HEK293 (cell line): ENCODE measurements around the gene SLC25A22.

Source experiments
- CTCF ChIA-PET: fragments of 350-600 bp; formaldehyde crosslinking; extraction: SDS; loops from one replicate; lab custom pipeline; 2021; ENCODE audit warnings: antibody characterized with exemption; lab: Yijun Ruan, JAX
- POLR2A ChIA-PET: fragments of 300-600 bp; formaldehyde crosslinking; extraction: SDS; loops from one replicate; lab custom pipeline; 2020; ENCODE audit warnings: antibody characterized with exemption, inconsistent platforms; lab: Yijun Ruan, JAX
- H3K27ac ChIP-seq: fragments of 200-500 bp; sonication (Bioruptor generic); 2 replicates; pipeline ENCODE4 v1.5.1; 2014; ENCODE audit warnings: low read depth, low read length, control low read depth, inconsistent platforms; ENCODE audit errors: extremely low read depth
- H3K36me3 ChIP-seq, 2 experiments: fragments of 200-500 bp in 1 of 2; sonication (Bioruptor generic) in 1 of 2; 1 replicate in 1 of 2; 2 replicates in 1 of 2; pipeline ENCODE4 v1.5.1; 2014 to 2017; ENCODE audit warnings: inconsistent platforms in 2 of 2, low read length in 2 of 2; ENCODE audit not compliant: control insufficient read depth in 2 of 2, insufficient read depth in 1 of 2
- H3K4me1 ChIP-seq: fragments of 200-500 bp; sonication (Bioruptor generic); 2 replicates; pipeline ENCODE4 v1.5.1; 2014; ENCODE audit warnings: mild to moderate bottlenecking, low read length, inconsistent platforms; ENCODE audit not compliant: control insufficient read depth, insufficient read depth
- H3K4me3 ChIP-seq: 2 replicates; pipeline ENCODE4 v1.5.1; 2011; ENCODE audit warnings: low read depth, mild to moderate bottlenecking, control low read depth, low read length, moderate library complexity
- H3K9me3 ChIP-seq: fragments of 200-500 bp; sonication (Bioruptor generic); 2 replicates; pipeline ENCODE4 v1.5.1; 2014; ENCODE audit warnings: low read depth, low read length, inconsistent platforms; ENCODE audit not compliant: control insufficient read depth, insufficient read depth
- AEBP2 ChIP-seq: fragments of 450-650 bp; formaldehyde crosslinking; IDR thresholded peaks from 2 replicates; pipeline ENCODE4 v1.5.1; 2016; ENCODE audit warnings: missing biosample characterization, missing genetic modification characterization, borderline replicate concordance
- GLIS1 ChIP-seq: fragments of 450-650 bp; formaldehyde crosslinking; IDR thresholded peaks from 2 replicates; pipeline ENCODE4 v1.5.1; 2016; ENCODE audit warnings: missing biosample characterization, missing genetic modification characterization
- PRDM10 ChIP-seq: fragments of 450-650 bp; formaldehyde crosslinking; IDR thresholded peaks from 2 replicates; pipeline ENCODE4 v1.5.1; 2016; ENCODE audit warnings: missing biosample characterization, missing genetic modification characterization
- SCRT2 ChIP-seq: fragments of 450-650 bp; formaldehyde crosslinking; IDR thresholded peaks from 2 replicates; pipeline ENCODE4 v1.5.1; 2016; ENCODE audit warnings: missing biosample characterization, missing genetic modification characterization
- SETDB1 ChIP-seq: IDR thresholded peaks from one replicate; pipeline ENCODE4 v1.6.1; 2017; ENCODE audit warnings: mild to moderate bottlenecking, low read length, moderate library complexity, mixed read lengths; ENCODE audit not compliant: insufficient read length
- ZBTB6 ChIP-seq: fragments of 450-650 bp; formaldehyde crosslinking; IDR thresholded peaks from 2 replicates; pipeline ENCODE4 v1.5.1; 2017; ENCODE audit warnings: missing biosample characterization, missing genetic modification characterization
- ZEB2 ChIP-seq: fragments of 450-650 bp; formaldehyde crosslinking; IDR thresholded peaks from 2 replicates; pipeline ENCODE4 v1.5.1; 2016; ENCODE audit warnings: missing biosample characterization, missing genetic modification characterization
- ZNF138 ChIP-seq: fragments of 450-650 bp; formaldehyde crosslinking; IDR thresholded peaks from 2 replicates; pipeline ENCODE4 v1.5.1; 2016; ENCODE audit warnings: missing biosample characterization, missing genetic modification characterization, borderline replicate concordance
- ZNF391 ChIP-seq: fragments of 450-650 bp; formaldehyde crosslinking; IDR thresholded peaks from 2 replicates; pipeline ENCODE4 v1.5.1; 2016; ENCODE audit warnings: low read depth, missing biosample characterization, missing genetic modification characterization, borderline replicate concordance
- ZNF404 ChIP-seq: fragments of 450-650 bp; formaldehyde crosslinking; IDR thresholded peaks from 2 replicates; pipeline ENCODE4 v1.5.1; 2017; ENCODE audit warnings: missing biosample characterization, missing genetic modification characterization
- ZNF473 ChIP-seq: fragments of 450-650 bp; formaldehyde crosslinking; IDR thresholded peaks from 2 replicates; pipeline ENCODE4 v1.5.1; 2017; ENCODE audit warnings: missing biosample characterization, missing genetic modification characterization
- ZNF488 ChIP-seq: fragments of 450-650 bp; formaldehyde crosslinking; IDR thresholded peaks from 2 replicates; pipeline ENCODE4 v1.5.1; 2016; ENCODE audit warnings: missing biosample characterization, missing genetic modification characterization
- ZNF513 ChIP-seq: fragments of 450-650 bp; IDR thresholded peaks from 2 replicates; pipeline ENCODE4 v1.5.1; 2018; ENCODE audit warnings: missing biosample characterization, missing genetic modification characterization
- ZNF558 ChIP-seq: fragments of 450-650 bp; formaldehyde crosslinking; IDR thresholded peaks from 2 replicates; pipeline ENCODE4 v1.5.1; 2016; ENCODE audit warnings: missing biosample characterization, missing genetic modification characterization
- ZNF776 ChIP-seq: fragments of 450-650 bp; formaldehyde crosslinking; IDR thresholded peaks from 2 replicates; pipeline ENCODE4 v1.5.0; 2017; ENCODE audit warnings: missing biosample characterization, missing genetic modification characterization, borderline replicate concordance
- ZSCAN16 ChIP-seq: fragments of 450-650 bp; formaldehyde crosslinking; IDR thresholded peaks from 2 replicates; pipeline ENCODE4 v1.5.1; 2016; ENCODE audit warnings: missing biosample characterization, missing genetic modification characterization

SLC25A22 gene

GRCh38 chr11:808427-809286 is 10.6 kb upstream of the SLC25A22 start:
- no peaks in the 10 kb centered on the region for H3K9me3 ChIP-seq
- no peaks in the 10 kb centered on the region for H3K4me1 ChIP-seq
- CTCF ChIA-PET = interaction anchor here (0.7 kb wide), 2 partner anchors 12 to 25 kb away, joined by 3 read pairs; no protein-coding TSS in a partner anchor
- POLR2A ChIA-PET = interaction anchor here (0.6 to 2.0 kb wide), 13 partner anchors 9 to 99 kb away, joined by 3 to 33 read pairs (median 4); partner anchors contain the start of genes PNPLA2 and TSPAN4
- peak overlapping the region; percentile 82 for H3K27ac ChIP-seq
- H3K36me3 ChIP-seq = peaks cover 0 to 38% of the 10 kb centered on the region in 2 experiments; a peak in 1 of 3 replicates
- peak overlapping the region; percentile 91 for H3K4me3 ChIP-seq
- TF ChIP-seq SCRT2 = no peak
- TF ChIP-seq ZSCAN16 (tag by site-specific recombination) = no peak
- TF ChIP-seq ZNF558 (tag by site-specific recombination) = no peak
- TF ChIP-seq ZNF776 = no peak
- no peak for TF ChIP-seq GLIS1 (tag by site-specific recombination)
- TF ChIP-seq ZNF513 (tag by site-specific recombination) = no peak
- TF ChIP-seq ZNF404 (tag by site-specific recombination) = no peak
- no peak for TF ChIP-seq ZNF488 (tag by site-specific recombination)
- no peak for TF ChIP-seq ZNF391 (tag by site-specific recombination)
- TF ChIP-seq SETDB1 = no peak
- TF ChIP-seq ZBTB6 (tag by site-specific recombination) = no peak
- no peak for TF ChIP-seq ZNF138 (tag by site-specific recombination)
- TF ChIP-seq ZNF473 = no peak
- no peak for TF ChIP-seq ZEB2 (tag by site-specific recombination)
- no peak for TF ChIP-seq PRDM10 (tag by site-specific recombination)
- no peak for TF ChIP-seq AEBP2 (tag by site-specific recombination)
